ENCODE data around the gene PLAU. TPM values are rescaled to one million over a fixed set of nuclear protein-coding genes. Genes with fewer than 3 reads are reported as not detected.

Gene PLAU
- total and polyA plus RNA-seq, 2 donors (not counting 3 experiments of a cell fraction or from before 2014, with no cell fraction given): 23.6 to 34.9 TPM

DNA sequence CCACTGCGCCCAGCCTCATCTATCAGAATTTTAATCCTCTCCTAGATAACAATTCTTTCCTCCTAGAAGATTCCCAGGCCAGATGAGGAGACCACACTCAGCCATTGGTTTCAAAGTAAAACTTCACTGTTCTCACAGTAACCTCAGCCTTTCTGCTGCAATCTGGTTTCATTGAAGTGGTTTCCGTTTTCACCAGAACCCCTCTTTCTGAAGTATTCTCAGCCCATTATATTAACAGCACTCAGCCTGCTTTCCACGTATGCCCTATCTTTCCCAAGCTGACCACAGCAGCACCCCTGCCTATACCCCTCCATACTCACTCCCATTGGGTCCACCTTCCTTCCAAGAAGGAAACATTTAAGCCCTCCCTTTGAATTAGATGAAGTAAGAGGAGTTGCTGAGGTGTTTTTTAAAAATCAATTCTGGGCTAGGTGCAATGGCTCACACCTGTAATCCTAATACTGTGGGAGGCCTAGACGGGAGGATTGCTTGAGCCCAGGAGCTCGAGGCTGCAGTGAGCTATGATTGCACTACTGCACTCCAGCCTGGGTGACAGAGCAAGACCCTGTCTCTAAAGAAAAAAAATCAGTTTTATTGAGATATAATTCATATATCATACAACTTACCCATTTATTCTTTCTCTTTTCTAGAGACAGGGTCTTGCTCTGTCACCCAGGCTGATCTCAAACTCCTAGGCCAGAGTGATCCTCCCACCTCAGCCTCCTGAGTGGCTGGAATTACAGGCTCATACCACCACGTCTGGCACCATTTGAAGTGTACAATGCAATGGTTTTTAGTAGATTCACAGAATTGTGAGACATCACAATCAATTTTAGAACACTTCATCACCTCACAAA, 11.3 kb downstream of the PLAU start:
- H3K9me3 ChIP-seq (replicated peaks; ENCODE audit: control insufficient read depth, insufficient read depth, low read length): no peaks in the 10 kb centered on the region
- DNase-seq (ENCODE audit: low read depth, low spot score): no peak
- H3K27me3 ChIP-seq (ENCODE audit: control insufficient read depth in 2 of 2, insufficient read depth in 2 of 2, low read length in 2 of 2): no peaks in the 10 kb centered on the region
- no peaks in the 10 kb centered on the region for H3K36me3 ChIP-seq (ENCODE audit: control insufficient read depth in 2 of 2, extremely low read depth in 1 of 2, insufficient read depth in 2 of 2, low read length in 2 of 2)
- no peaks in the 10 kb centered on the region for H3K79me2 ChIP-seq (ENCODE audit: control insufficient read depth, insufficient read depth, low read length)
- no peak overlapping the region for H2AFZ ChIP-seq (ENCODE audit: low read depth, low read length)
- intact Hi-C loops (cut with micrococcal nuclease) (no loop called here), dilution Hi-C loops (cut with MboI; ENCODE audit: extremely low pct_ligation_motif_present, low sequenced_read_pairs) (no loop called here)
- no peak overlapping the region for H3K9ac ChIP-seq (replicated peaks; ENCODE audit: extremely low read depth, insufficient read depth, low read length)
- FAIRE-seq: no peak
- no peaks in the 10 kb centered on the region for H3K4me1 ChIP-seq (ENCODE audit: control insufficient read depth, extremely low read depth, insufficient read depth, low read length)
- H3K4me3 ChIP-seq (replicated peaks in 1 of 3; ENCODE audit: insufficient read depth in 1 of 3, low read depth in 1 of 3, low read length in 3 of 3): no peak overlapping the region
- POLR2A ChIA-PET: no interaction called here
- H4K20me1 ChIP-seq (replicated peaks; ENCODE audit: control insufficient read depth, extremely low read depth, insufficient read depth, low read length): no peaks in the 10 kb centered on the region
- no peaks in the 10 kb centered on the region for H3K9me1 ChIP-seq (replicated peaks; ENCODE audit: control insufficient read depth, extremely low read depth, insufficient read depth, low read length)
- no TSS peak for BruUV-seq (replicated peaks)
- no peak overlapping the region for H3K27ac ChIP-seq (ENCODE audit: insufficient read depth, low read depth, low read length)
- H3K4me2 ChIP-seq (ENCODE audit: insufficient read depth, low read length): no peak overlapping the region
- no peak for TF ChIP-seq GATA2 (IDR thresholded peaks at IDR 0.05; ENCODE audit: insufficient read depth, insufficient read length, low read depth, low read length)
- TF ChIP-seq EZH2 (IDR thresholded peaks at IDR 0.05; ENCODE audit: borderline replicate concordance, low read depth, low read length, severe bottlenecking): no peak
- CTCF ChIA-PET: interaction anchor here (1.5 kb wide), 1 partner anchor 31 kb away, joined by 3 read pairs; no protein-coding TSS in a partner anchor

DNA sequence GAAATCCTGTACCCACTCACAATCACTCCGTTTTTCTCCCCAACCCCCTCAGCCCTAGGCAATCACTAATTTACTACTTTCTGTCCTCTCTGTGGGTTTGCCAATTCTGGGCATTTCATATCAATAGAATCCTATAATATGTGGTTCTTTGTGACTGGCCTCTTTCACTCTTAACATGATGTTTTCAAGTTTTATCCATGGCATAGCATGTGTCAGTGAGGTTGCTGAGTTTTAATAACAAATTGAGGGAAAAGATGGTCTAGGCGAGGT, 11.9 kb downstream of the PLAU start:
- no peaks in the 10 kb centered on the region for H3K36me3 ChIP-seq (ENCODE audit: control insufficient read depth in 2 of 2, extremely low read depth in 1 of 2, insufficient read depth in 2 of 2, low read length in 2 of 2)
- H3K79me2 ChIP-seq (ENCODE audit: control insufficient read depth, insufficient read depth, low read length): no peaks in the 10 kb centered on the region
- no peaks in the 10 kb centered on the region for H3K9me3 ChIP-seq (replicated peaks; ENCODE audit: control insufficient read depth, insufficient read depth, low read length)
- no peak for TF ChIP-seq POLR2A (IDR thresholded peaks at IDR 0.05; ENCODE audit: low read depth, low read length)
- no peak for TF ChIP-seq EZH2 (IDR thresholded peaks at IDR 0.05; ENCODE audit: borderline replicate concordance, low read depth, low read length, severe bottlenecking)
- no peak for TF ChIP-seq MYC (IDR thresholded peaks at IDR 0.05; ENCODE audit: low read depth, low read length)
- TF ChIP-seq FOS (IDR thresholded peaks at IDR 0.05; ENCODE audit: borderline replicate concordance, insufficient read depth, low read length): no peak
- no peak for TF ChIP-seq MAX (IDR thresholded peaks at IDR 0.05; ENCODE audit: insufficient read depth, insufficient read length)
- no peak for TF ChIP-seq JUN (IDR thresholded peaks at IDR 0.05; ENCODE audit: borderline replicate concordance, insufficient read depth, insufficient read length, low read depth)
- TF ChIP-seq CTCF (IDR thresholded peaks at IDR 0.05; ENCODE audit: extremely low read depth in 1 of 2, insufficient read depth in 1 of 2, low read depth in 1 of 2, low read length in 2 of 2): no peak
- TF ChIP-seq GATA2 (IDR thresholded peaks at IDR 0.05; ENCODE audit: insufficient read depth, insufficient read length, low read depth, low read length): no peak
- FAIRE-seq: no peak
- no peaks in the 10 kb centered on the region for H3K4me1 ChIP-seq (ENCODE audit: control insufficient read depth, extremely low read depth, insufficient read depth, low read length)
- intact Hi-C loops (cut with micrococcal nuclease) (no loop called here), dilution Hi-C loops (cut with MboI; ENCODE audit: extremely low pct_ligation_motif_present, low sequenced_read_pairs) (no loop called here)
- no peaks in the 10 kb centered on the region for H3K9me1 ChIP-seq (replicated peaks; ENCODE audit: control insufficient read depth, extremely low read depth, insufficient read depth, low read length)
- no peak overlapping the region for H2AFZ ChIP-seq (ENCODE audit: low read depth, low read length)
- H3K27ac ChIP-seq (ENCODE audit: insufficient read depth, low read depth, low read length): no peak overlapping the region
- no TSS peak for BruUV-seq (replicated peaks)
- no peak for DNase-seq (ENCODE audit: low read depth, low spot score)
- no peak overlapping the region for H3K4me2 ChIP-seq (ENCODE audit: insufficient read depth, low read length)
- ChIA-PET CTCF (interaction anchor here (1.5 kb wide), 1 partner anchor 31 kb away, joined by 3 read pairs; no protein-coding TSS in a partner anchor), POLR2A (no interaction called here)
- no peaks in the 10 kb centered on the region for H3K27me3 ChIP-seq (ENCODE audit: control insufficient read depth in 2 of 2, insufficient read depth in 2 of 2, low read length in 2 of 2)
- H3K4me3 ChIP-seq (replicated peaks in 1 of 3; ENCODE audit: insufficient read depth in 1 of 3, low read depth in 1 of 3, low read length in 3 of 3): no peak overlapping the region
- no peaks in the 10 kb centered on the region for H4K20me1 ChIP-seq (replicated peaks; ENCODE audit: control insufficient read depth, extremely low read depth, insufficient read depth, low read length)
- no peak overlapping the region for H3K9ac ChIP-seq (replicated peaks; ENCODE audit: extremely low read depth, insufficient read depth, low read length)
